Stimulated activated CD8-positive, alpha-beta memory T cell treated with anti-CD3 and anti-CD28 coated beads, Interleukin-15, amount 100 ng/mL, for 48 hours (primary cell): Measurements from ENCODE around the gene MMP17.
A peak's percentile ranks its signal among the peaks of the same experiment; 100 is the strongest.
"Not testable (repeated sequence)": the region's sequence is repeated elsewhere in the genome, so short reads cannot be mapped to it uniquely, and the experiment has no call there.

Experiments
- DNase-seq, 2 donors: peaks; one replicate each; pipeline ENCODE4 v3.0.0-alpha.2; 2020; ENCODE audit warnings: low read depth in 2 of 2

Gene MMP17

DNA sequence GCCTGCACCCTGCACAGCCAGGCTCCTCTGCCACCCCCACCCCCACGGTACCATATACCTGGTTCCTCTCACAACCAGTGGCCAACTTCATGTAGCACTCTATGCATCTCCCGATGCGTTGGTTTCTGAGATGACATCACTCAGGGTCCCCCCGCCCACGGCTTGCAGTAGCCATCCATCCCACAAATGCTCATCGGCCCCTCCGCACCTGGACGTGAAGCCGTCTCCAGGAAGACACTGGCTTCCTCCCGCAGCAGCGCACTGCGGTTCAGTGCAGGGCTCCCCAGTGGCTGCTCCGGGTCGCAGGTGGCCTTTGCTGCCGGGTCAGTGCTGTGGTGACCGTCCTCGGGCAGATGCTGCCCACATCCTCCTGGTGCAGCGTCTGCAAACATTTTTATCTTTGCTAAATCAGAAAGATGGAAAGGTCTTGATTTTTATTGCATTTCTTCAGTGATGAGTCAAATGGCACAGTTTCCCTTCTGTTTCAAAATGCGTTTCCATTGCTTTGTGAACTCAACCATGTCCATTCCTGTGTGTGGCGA lies 27.5 kb upstream of the MMP17 start:
- DNase-seq, result no peak

DNA sequence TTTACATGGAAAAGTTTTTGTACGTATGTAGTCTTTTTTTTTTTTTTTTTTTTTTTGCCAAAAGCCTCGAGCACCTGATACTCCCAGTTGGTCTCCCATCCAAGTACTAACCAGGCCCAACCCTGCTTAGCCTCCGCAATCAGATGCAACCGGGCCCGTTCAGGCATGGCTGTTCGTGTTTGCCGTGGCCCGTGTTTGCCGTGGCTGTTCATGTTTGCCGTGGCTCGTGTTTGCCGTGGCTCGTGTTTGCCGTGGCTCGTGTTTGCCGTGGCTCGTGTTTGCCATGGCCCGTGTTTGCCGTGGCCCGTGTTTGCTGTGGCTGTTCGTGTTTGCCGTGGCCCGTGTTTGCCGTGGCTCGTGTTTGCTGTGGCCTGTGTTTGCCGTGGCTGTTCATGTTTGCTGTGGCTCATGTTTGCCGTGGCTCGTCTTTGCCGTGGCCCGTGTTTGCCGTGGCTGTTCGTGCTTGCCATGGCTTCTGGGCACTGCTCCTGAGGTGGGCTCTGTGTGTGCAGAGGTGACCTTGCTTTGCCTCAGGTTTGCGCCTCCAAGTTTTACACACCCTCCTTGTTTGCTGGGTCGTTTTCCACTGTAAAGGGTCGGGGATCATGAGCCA lies 26.8 kb upstream of the MMP17 start:
- DNase-seq, result no peak

DNA sequence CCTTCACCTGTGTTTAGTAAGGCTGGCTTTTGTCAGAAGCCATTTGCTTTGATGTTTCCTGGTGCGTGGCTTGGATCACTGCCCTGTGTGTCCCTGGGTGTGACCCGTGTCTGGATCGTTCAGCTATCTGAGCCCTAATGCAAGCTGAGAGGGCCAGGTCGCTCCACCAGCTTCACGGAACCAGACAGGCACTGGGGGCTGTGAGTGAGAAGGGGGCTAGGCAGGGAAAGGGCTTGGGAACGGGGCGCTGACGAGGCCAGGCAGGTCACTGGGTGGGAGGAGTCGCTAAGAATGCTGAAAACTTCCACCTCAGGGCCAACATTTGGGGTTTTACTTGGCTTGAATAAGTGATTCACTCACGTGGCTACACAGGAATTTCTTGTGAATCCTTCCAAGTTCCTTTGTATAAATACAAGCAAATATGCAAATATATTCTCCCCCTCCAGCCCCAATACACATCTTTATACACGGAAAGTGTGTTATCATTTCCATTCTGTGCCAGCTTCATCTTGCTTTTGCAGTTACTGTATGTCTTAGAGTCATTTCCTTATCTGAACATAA lies 24.2 kb upstream of the MMP17 start:
- no peak for DNase-seq

DNA sequence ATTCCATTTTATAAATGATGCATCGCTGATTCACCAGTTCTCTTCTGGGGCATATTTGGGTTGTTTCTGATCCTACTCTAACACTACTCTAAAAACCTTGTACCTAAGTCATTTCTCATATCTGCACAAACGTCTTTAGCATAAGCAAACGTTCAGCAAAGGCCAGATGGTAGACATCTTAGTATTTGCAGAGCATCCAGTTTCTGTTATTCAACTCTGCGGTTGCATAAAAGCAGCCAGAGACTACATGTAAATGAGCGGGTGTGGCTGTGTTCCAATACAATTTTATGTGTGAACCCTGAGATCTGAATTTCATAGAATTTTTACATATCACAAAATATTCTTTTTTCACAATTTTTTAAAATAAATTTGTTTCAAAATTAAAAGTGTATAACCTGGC lies 22.8 kb upstream of the MMP17 start:
- DNase-seq, result no peak

DNA sequence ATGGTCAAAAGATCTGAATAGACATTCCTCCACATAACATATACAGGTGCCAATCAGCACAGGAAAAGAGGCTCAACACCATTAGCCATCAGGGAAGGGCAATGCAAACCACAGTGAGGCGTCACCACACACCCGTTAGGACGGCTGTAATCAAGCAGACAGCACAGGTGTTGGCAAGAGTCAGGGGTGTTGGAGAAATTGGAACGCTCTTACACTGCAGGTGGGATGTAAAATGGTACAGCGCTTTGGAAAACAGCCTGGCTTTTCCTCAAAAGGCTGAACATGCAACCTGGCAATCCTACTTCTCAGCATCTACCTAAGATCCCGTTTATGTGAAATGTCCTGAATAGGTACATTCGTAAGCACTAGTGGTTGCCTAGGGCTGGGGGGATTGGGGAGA lies 21.5 kb upstream of the MMP17 start:
- DNase-seq, result no peak

DNA sequence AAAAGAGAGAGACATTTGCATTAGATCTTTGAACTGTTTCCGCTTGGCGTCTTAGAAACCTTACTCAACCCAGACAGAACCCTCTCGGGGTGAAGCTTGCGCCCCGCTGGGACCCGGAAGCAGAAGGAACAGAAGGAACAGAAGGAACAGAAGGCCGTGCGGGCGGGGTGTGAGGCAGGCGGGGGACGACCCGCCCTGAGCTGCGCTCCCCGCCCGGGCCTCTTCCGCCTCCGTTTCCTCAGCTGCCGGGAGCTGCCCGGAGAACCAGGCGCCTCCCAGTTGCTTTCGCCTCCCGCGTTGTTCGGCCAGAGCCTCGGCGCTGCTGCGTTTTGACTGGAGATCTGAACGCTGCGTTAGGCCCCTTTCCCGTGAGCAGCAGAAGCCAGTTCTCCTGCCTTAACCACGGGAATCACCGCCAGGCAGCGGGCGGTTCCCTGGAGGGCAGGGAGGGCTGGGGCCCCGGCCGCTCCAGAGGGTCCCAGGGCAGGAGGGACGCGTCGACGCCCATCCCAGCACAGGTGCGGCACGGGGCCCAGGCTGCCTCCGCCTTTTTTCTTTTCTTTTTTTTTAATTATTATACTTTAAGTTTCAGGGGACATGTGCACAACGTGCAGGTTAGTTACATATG lies 19.3 kb upstream of the MMP17 start:
- peak in 1 of 2 donors; percentile 22 for DNase-seq

DNA sequence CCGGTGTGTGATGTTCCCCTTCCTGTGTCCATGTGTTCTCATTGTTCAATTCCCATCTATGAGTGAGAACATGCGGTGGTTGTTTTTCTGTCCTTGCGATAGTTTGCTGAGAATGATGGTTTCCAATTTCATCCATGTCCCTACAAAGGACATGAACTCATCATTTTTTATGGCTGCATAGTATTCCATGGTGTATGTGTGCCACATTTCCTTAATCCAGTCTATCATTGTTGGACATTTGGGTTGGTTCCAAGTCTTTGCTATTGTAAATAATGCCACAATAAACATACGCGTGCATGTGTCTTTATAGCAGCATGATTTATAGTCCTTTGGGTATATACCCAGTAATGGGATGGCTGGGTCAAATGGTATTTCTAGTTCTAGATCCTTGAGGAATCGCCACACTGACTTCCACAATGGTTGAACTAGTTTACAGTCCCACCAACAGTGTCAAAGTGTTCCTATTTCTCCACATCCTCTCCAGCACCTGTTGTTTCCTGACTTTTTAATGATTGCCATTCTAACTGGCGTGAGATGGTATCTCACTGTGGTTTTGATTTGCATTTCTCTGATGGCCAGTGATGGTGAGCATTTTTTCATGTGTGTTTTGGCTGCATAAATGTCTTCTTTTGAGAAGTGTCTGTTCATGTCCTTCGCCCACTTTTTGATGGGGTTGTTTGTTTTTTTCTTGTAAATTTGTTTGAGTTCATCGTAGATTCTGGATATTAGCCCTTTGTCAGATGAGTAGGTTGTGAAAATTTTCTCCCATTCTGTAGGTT lies 18.5 kb upstream of the MMP17 start:
- DNase-seq, result not testable (repeated sequence)

DNA sequence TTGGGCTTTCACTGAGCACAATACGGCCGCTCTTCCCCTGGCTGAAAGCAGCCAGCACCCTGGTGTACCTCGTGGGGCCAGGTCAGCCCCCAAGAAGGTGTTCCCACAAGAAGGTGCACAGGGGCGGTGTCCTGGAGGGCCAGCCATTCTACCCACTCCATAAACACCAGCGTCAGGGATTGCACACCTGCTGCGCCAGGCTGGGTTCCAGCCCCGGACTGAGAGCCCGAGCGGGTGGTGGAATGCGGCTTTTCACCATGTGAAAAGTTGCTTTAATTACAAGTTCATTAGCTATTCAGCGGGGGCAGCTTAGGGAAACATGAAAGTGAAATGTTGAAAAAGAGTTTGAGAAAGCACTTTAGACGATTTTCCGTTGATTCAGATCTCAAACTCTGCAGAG lies 17.5 kb upstream of the MMP17 start:
- DNase-seq, result no peak

DNA sequence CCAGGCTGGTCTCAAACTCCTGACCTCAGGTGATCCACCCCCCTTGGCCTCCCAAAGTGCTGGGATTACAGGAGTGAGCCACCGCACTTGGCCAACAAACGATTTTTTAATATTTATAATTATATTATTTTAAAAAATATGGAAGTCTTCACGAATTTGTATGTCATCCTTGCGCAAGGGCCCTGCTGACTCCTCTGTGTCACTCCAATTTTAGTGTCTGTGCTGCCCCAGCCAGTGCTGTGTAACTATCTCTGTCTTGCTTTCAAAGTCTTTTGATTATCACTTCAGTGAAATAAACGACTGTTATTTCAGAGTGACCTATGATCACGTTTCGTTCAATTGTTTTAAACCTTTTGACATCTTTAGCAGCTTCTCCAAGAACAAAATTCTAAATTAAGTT lies 13.1 kb upstream of the MMP17 start:
- DNase-seq, result no peak

DNA sequence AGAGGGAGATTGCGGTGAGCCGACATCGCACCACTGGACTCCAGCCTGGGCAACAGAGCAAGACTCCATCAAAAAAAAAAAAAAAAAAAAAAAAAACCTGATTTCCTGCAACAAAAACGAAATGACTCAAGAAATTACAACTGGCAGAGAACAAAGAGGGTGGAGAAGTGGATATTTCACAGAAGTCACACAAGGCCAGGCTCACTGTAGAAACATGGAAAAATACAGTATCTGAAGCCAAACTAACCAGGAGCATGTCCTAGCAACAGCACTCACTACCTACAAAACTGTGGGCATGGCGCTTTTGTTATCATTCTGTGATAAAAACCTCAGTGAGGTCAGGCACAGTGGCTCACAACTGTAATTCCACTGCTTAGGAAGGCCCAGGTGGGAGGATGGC lies 11.7 kb upstream of the MMP17 start:
- DNase-seq, result no peak

DNA sequence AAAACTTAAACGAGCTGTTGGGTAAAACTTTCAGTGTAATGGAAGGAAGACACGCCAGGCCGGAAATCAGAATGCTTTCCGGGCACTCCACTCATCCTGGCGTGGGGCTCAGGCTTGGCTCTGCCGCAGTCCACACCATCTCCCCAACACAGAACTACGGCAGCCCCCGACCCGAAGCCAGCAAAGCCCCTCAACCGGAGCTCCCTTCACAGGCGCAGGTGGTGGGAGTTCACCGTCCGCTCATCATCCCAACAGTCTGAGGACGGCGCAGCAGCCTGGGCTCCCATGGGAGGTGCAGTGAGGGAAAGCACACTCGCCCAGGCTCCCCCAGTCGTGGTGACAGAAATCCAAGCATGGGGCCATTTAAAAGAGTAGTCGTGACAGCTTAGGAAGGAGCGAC lies 11.0 kb upstream of the MMP17 start:
- DNase-seq, result no peak

DNA sequence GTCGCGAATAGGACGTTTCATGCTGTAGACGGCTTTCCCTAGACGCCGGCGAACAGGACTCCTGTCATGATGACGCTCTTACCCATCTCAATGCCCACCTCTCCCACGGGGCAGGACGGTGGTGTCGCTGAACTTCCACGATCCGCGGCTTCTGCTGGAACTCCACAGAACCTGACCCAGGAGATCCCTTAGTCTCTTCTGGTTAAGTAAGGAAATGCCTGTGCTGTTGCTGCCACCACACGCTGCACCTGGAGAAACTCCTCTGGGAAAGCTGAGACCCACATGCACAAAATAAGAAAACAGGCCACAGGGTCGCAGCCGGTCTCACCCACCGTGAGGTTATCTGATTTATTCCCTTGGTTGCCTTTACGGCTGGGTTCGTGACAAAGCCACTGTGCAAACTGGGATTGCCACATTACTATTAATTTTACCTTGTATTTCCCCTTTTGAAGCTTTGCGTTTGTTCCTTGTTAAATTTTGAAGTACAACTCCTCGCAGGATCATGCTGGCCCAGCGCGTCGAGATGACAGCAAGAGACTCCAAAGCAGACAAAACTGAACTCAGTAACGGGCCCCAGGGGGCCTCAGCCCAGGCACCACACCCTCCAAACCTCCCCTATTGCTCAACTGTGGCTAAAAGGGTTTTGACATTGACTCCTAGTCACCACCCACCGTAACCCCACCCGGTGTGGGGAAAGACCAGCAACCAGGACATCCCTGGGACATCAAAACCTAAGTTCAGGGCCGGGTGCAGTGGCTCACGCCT lies 9.2 kb upstream of the MMP17 start:
- no peak for DNase-seq

DNA sequence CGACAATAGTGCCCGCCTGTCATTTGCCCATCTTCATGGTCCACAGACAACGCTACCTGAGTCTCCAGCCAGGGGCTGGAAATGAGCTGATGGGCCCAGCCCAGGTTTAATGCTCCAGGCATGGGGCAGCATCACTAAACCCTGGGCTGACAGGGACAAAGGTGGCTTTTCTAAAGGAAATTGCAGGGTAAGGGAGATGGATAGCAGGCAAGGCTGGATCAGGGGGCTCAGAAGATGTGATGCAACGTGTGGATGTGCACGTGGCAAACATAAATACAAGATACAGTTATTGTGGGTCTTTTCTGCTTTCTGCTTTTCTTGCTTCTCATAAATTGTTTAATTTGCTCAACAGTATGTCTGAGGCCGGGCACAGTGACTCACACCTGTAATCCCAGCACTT lies 3.7 kb upstream of the MMP17 start:
- no peak for DNase-seq

DNA sequence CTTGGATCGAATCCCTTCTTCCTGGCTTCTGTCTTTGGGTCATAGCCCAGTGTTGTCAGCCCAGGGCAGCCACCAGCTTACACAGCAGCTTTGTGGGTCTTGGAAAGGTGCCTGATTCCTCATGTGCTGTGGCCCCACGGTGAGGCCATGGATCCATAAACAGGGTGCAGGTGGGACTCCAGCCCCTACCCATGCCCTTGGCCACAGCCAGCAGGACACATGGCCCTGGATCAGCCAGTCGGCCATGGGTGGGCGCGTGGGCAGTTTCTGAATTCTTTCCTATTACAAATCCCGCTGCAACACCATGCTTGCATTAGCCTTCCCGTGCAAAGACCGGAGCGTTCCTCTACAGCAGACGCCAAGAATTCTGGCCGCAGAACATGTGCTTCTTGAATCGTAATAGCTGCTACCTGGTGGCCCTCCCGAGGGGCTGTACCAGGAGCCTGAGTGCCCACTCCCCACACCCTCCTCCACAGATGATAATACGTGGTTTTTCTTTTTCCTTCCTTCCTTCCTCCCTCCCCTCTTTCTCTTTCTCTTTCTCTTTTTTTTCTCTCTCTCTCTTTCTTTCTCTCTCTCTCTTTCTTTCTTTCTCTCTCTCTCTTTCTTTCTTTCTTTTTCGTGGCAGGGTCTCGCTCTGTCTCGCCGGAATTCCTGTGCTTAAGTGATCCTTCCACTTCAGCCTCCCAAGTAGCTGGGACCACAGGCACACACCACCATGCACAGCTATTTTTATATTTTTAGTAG lies 2.9 kb upstream of the MMP17 start:
- no peak for DNase-seq

DNA sequence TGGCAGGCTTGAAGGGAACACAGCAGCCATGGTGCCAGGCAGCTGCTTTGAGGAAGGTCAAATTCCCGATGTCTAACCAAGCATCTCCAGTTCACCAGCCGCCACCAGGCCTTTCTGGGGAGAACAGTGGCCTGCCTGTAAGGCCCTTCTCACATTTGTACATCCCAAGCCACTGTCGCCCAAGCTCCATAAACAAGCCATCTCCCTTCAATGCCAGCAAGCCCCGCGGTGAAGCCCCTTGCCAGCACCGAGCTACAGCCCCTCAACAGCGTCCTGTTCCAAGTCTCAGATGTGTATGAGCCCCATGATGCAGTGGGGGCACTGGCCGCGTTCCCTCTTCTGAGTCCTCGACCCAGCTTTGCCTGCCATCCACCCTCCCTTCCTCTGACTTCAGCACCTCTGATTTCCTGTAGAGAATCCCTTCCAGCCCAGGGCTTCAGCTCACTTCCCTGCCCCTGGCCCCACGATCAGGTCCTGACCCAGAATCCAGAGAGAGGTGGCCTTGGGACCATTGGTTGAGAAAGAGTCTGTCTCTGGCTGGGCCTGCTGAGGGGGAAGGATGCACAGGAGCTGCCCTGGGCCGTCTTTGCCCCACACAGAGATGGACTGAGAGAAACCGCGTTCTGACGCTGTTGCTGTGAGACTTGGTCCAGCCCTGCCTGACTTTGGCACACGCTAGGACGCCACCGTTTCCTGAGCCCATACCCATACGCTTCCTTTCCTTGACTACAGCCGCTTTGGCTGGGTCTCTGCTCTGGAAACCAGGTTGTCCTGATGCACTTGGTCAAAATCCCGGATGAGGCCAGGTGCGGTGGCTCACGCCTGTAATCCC lies 1.9 kb upstream of the MMP17 start:
- DNase-seq, result no peak

DNA sequence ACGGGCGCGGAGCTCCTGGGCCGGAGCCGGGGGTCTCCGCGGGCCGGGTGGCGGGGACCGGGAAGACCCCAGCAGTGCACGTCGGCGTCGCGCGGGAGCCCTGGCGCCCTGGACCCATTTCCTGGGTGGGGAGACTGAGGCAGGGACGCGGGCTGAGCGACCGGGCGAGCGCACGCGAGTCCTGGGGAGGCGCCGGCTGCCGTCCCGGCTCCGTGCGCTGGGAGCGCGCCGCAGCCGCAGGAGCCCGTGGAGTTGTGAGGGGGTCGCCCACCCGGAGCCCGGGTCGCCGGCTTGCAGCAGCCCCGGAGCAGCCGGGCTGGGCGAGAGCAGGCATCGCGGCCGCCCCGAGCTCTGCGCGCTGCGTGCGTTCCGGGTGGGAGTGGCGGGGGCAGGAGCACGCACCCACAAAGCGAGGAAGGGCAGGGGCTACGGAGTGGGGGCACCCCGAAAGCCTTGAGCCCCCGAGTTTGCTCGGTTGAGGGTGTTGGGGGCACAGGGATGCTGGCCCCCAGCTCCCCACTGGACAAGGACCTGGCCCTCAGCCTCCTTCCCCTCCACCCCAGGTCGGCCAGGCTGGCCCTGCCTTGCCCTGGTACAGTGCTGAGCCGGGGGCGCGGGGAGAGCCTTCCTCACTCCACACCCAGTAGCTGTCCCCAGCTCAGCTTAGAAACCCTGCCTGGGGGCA lies 620 bp downstream of the MMP17 start:
- no peak for DNase-seq

DNA sequence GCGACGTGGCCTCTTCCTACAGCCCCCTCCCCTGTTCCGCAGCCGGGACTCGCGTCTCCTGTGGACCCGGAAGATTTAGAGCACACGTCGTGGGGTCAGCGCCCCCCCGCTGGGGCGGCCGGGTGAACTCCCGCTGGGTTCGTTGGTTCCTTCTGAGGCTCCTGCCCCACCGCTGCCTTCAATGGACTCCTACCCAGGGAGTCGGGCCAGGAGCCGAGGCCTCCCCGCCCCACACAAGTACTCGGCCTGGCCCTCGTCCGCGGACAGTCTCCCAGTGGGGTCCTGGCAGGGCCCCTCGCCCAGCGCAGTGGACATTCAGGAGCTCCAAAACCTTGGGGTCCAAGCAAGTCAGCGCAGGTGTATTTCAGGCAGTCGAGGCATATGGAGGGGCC lies 1.2 kb downstream of the MMP17 start:
- DNase-seq, result no peak

DNA sequence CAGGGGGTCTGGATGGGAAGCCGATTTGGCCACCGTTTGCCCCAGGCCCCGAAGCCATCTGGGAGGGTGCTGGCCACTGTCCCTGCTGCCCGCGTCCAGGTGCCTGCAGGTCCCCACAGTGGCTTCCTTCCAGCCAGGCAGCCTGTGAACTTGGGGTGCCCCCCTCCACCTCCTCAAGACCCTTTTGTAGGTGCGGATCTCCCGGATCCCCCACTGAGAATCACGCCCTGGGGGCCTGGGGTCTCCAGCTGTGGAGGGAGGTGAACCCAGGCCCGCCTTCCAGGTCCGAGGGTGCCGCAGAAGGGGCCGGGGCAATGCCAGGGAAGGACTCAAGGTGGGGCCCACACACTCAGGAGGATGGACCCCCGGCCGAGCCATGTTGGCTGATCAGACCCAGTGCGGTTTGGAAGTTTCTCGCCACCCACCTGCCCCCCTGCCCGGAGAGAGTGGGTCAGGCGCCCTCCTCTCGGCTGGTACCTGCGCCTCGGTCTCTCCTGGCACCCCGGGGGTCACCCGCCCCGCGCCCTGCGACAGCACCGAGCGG lies 1.7 kb downstream of the MMP17 start:
- no peak for DNase-seq

DNA sequence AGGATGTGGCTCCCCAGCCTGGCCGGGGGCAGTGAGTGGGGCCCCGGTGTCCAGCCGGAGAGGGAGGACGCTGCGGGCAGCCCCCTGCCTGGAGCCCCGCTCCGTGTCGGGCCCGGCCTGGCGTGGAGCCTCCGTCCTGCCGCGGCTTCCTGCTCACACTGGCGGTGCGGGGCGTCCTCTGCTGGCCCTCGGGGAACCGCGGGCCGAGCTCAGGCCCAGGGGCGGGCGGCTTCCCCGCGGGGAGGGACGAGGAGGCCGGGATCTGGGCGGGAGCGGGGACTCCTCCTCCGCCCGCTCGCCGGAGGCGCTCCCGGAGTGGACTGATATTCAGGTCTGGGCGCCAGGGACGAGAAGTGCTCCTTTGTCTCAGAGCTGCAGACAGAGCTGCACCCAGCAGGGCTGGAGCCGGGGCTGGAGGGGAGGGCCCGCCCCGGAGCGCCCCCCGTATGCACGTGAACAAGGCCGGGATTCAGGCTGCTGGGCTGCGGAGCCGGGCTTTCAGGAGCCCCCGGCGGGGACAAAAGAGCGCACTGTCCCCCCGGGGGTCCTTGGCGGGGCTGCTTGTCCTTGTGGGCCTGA lies 2.2 kb downstream of the MMP17 start:
- DNase-seq, result no peak
